Mesodermal cell (in vitro differentiated cells): Measurements from ENCODE around the gene KLHL14.
"Not testable (repeated sequence)": the region's sequence is repeated elsewhere in the genome, so short reads cannot be mapped to it uniquely, and the experiment has no call there.

ENCODE experiments used
- H3K27ac ChIP-seq: 2 replicates; pipeline ENCODE4 v1.7.0; 2013; ENCODE audit warnings: mild to moderate bottlenecking, low read depth, low read length, moderate library complexity; ENCODE audit not compliant: severe bottlenecking
- H3K36me3 ChIP-seq: 2 replicates; pipeline ENCODE4 v1.7.1; 2013; ENCODE audit warnings: mild to moderate bottlenecking, low read length, moderate library complexity; ENCODE audit not compliant: control insufficient read depth, insufficient read depth
- H3K4me1 ChIP-seq: one replicate; pipeline ENCODE4 v1.7.1; 2013; ENCODE audit warnings: mild to moderate bottlenecking, low read length; ENCODE audit not compliant: insufficient read depth, control insufficient read depth, poor library complexity, severe bottlenecking
- H3K4me3 ChIP-seq: 2 replicates; pipeline ENCODE4 v1.7.0; 2013; ENCODE audit warnings: low read length, control low read depth, mild to moderate bottlenecking; ENCODE audit not compliant: insufficient read depth, poor library complexity, severe bottlenecking; ENCODE audit errors: extremely low read depth
- H3K9me3 ChIP-seq: 2 replicates; pipeline ENCODE4 v1.7.1; 2013; ENCODE audit warnings: mild to moderate bottlenecking, low read length, moderate library complexity; ENCODE audit not compliant: control insufficient read depth
- WGBS, 2 experiments: methylation state at CpG; one replicate each; pipeline ENCODE4 v1.1.5; 2013; ENCODE audit warnings: missing lambda C conversion rate in 2 of 2; ENCODE audit not compliant: insufficient coverage in 2 of 2; 5-methylcytosine and 5-hydroxymethylcytosine counted together

Gene KLHL14

DNA sequence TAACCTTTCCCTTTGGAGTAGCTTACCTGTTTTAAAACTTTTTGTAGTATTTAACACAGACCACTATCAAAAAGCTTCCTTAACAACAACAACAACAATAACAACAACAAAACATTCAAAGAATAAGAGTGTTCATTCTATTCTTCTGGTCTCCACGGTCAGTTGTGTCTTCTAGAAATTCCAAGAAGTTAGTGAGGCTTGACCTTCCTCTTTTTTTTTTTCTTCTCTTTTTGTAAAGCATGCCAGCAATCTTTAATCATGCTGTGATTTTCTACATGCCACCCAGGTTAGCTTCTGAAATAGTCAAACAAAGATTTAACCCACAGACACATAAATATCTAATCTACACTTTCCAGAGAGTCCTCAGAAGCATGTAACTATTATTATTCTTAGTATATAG, 28.4 kb upstream of the KLHL14 start:
- WGBS, 2 experiments = 11 to 20% methylated on average over 1 of the region's 1 CpG

DNA sequence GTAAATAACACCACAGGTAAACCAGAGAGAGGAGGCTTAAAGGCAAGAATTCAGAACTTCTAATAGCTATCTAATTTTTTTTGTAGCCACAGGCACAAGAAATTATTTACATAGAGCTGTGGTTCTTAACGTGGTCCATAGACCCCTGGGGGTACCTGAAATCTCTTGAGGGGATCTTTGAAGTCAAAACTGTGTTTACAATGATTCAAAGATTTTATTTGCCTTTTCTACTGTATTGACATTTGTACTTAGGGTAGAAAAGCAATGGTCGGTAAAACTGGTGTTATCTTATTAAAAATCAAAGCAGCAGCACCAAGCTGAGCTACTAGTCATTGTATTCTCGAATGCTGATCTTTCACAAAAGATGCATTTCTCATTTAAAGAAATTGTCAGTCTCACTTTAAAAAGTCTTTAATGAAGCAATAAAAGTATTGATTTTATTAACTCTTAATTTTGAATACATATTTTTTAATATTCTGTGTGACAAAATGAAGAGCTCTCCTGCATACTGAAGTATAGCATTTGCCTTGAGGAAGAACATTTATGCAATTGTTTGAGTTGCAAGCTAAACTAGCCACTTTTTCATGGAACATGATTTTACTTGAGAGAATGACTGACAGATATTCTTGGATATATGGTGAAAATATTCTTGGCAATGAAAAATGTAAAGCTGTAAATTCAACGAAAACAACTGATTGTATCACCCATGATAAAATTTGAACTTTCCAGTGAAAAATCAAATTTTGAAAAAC, 25.6 kb upstream of the KLHL14 start:
- Histone ChIP-seq H3K4me3 (no peak overlapping the region), H3K9me3 (peaks cover 4% of the 10 kb centered on the region), H3K4me1 (no peaks in the 10 kb centered on the region), H3K36me3 (no peaks in the 10 kb centered on the region), H3K27ac (no peak overlapping the region)
- no CpG with 5 or more reads among the region's 4 CpGs for WGBS, 2 experiments

More for the DNA sequence above, 28.4 kb upstream of the KLHL14 start:
- Histone ChIP-seq H3K4me1 (no peaks in the 10 kb centered on the region), H3K27ac (no peak overlapping the region), H3K4me3 (no peak overlapping the region), H3K9me3 (peaks cover 4% of the 10 kb centered on the region), H3K36me3 (no peaks in the 10 kb centered on the region)

DNA sequence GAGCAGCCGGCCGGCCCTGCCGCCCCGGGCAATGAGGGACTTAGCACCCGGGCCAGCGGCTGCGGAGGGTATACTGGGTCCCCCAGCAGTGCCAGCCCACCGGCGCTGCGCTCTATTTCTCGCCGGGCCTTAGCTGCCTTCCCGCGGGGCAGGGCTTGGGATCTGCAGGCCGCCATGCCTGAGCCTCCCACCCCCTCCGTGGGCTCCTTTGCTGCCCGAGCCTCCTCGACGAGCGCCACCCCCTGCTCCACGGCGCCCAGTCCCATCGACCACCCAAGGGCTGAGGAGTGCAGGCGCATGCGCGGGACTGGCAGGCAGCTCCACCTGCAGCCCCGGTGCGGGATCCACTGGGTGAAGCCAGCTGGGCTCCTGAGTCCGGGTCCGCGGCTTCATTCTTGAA, 21.8 kb upstream of the KLHL14 start:
- H3K4me1 ChIP-seq, H3K36me3 ChIP-seq, H3K9me3 ChIP-seq, H3K27ac ChIP-seq, H3K4me3 ChIP-seq: not testable (repeated sequence)
- 94 to 98% methylated on average over 21 to 25 of the region's 31 CpGs for WGBS, 2 experiments

GRCh38 chr18:32779010-32779409, 6.2 kb upstream of the KLHL14 start:
- Histone ChIP-seq H3K4me1 (no peaks in the 10 kb centered on the region), H3K4me3 (no peak overlapping the region), H3K36me3 (no peaks in the 10 kb centered on the region), H3K9me3 (no peaks in the 10 kb centered on the region), H3K27ac (no peak overlapping the region)
- no CpG with 5 or more reads among the region's 1 CpG for WGBS, 2 experiments

- H3K36me3 ChIP-seq = no peaks in the 10 kb centered on the region
- H3K27ac ChIP-seq = no peak overlapping the region
- H3K4me1 ChIP-seq = no peaks in the 10 kb centered on the region
- no peak overlapping the region for H3K4me3 ChIP-seq
- 87 to 96% methylated on average over 2 of the region's 2 CpGs for WGBS, 2 experiments
- H3K9me3 ChIP-seq = no peaks in the 10 kb centered on the region
Observed at GRCh38 chr18:32777049-32777448, 4.2 kb upstream of the KLHL14 start.

- Histone ChIP-seq H3K9me3 (no peaks in the 10 kb centered on the region), H3K27ac (no peak overlapping the region), H3K4me3 (no peak overlapping the region), H3K36me3 (no peaks in the 10 kb centered on the region), H3K4me1 (no peaks in the 10 kb centered on the region)
- WGBS, 2 experiments = 64 to 67% methylated on average over 1 to 2 of the region's 2 CpGs
Observed at GRCh38 chr18:32776561-32776960, 3.7 kb upstream of the KLHL14 start.

GRCh38 chr18:32775628-32776027, 2.8 kb upstream of the KLHL14 start:
- Histone ChIP-seq H3K27ac (no peak overlapping the region), H3K9me3 (no peaks in the 10 kb centered on the region), H3K4me3 (no peak overlapping the region), H3K4me1 (peaks cover 5% of the 10 kb centered on the region), H3K36me3 (no peaks in the 10 kb centered on the region)
- WGBS, 2 experiments = 72 to 100% methylated on average over 1 to 2 of the region's 6 CpGs

- H3K4me1 ChIP-seq = peaks cover 5% of the 10 kb centered on the region
- H3K9me3 ChIP-seq = no peaks in the 10 kb centered on the region
- H3K4me3 ChIP-seq = no peak overlapping the region
- H3K36me3 ChIP-seq = no peaks in the 10 kb centered on the region
- H3K27ac ChIP-seq = no peak overlapping the region
Observed at GRCh38 chr18:32773382-32773712, 524 bp upstream of the KLHL14 start.

- peaks cover 7% of the 10 kb centered on the region for H3K4me1 ChIP-seq
- H3K4me3 ChIP-seq = peak overlapping the region; percentile 44
- H3K9me3 ChIP-seq = no peaks in the 10 kb centered on the region
- no peak overlapping the region for H3K27ac ChIP-seq
- H3K36me3 ChIP-seq = no peaks in the 10 kb centered on the region
- 1% methylated on average over 33 to 39 of the region's 50 CpGs for WGBS, 2 experiments
Observed at GRCh38 chr18:32771871-32772580, 797 bp downstream of the KLHL14 start.

DNA sequence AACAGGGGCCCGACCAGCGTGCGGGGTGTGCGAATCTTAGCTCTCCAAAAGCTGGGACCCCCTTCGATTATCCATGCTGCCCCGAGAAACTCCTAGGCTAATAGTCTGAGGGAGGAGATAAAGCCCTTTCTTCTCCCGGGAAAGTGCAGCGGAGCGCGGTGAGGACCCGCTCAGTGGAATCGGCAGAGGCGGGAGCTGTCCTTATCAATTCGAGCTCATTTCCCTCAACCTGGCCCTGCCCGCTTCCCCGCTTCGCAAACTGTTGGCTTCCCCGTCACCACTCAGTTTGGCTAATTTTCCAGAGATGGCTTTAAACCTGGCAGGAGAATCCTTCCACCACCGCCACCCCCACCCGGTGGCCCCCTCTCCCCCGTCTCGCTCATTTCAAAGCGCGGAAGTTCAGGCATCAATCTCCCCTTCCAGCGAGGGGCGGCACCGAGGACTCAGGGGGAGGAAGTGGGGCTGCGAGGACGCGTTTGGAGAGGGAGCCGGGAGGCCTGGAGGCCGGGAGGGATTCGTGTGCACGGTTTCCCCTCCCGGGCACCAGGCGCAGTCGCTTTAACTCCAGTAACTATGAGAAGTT, 1.6 kb downstream of the KLHL14 start:
- Histone ChIP-seq H3K4me1 (peaks cover 7% of the 10 kb centered on the region), H3K4me3 (peak overlapping the region; percentile 44), H3K9me3 (no peaks in the 10 kb centered on the region), H3K36me3 (no peaks in the 10 kb centered on the region), H3K27ac (no peak overlapping the region)
- WGBS, 2 experiments = 0% methylated on average over 8 to 24 of the region's 37 CpGs

GRCh38 chr18:32770666-32771168, 2.1 kb downstream of the KLHL14 start:
- Histone ChIP-seq H3K9me3 (no peaks in the 10 kb centered on the region), H3K27ac (no peak overlapping the region), H3K36me3 (no peaks in the 10 kb centered on the region), H3K4me3 (peak overlapping the region; percentile 44), H3K4me1 (peaks cover 7% of the 10 kb centered on the region)
- 0 to 1% methylated on average over 19 to 29 of the region's 34 CpGs for WGBS, 2 experiments
